Measurements from ENCODE around the gene MICU1.

DNA sequence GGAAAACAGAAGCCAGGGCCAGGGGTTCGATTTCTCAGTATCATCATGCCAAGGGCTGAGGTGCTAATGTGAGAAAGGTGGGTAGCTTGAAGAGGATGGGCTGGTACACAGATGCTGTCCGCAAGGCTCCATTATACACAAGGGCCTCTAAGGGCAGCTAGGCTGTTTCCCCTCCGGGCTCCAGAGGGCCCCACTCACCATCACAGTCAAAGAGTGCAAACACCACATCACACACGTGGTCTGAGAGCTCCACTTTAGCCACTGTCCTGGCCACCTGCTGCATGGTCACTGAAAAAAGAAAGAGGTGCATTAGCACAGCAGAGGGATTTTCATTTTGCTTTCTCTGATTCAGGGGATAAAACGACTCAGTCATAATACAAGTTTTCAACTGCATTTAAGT, 250.3 kb downstream of the MICU1 start:
- TF ChIP-seq BACH2 (CRISPR knock-in tag; IDR thresholded peaks at IDR 0.05; ENCODE audit: borderline replicate concordance), result no peak
- no peak for TF ChIP-seq CSDC2 (CRISPR knock-in tag; IDR thresholded peaks at IDR 0.05)
- TF ChIP-seq SNAI2 (CRISPR knock-in tag; IDR thresholded peaks at IDR 0.05), result no peak
- no peak for TF ChIP-seq RARB (CRISPR knock-in tag; IDR thresholded peaks at IDR 0.05)
- TF ChIP-seq TCF4 (CRISPR knock-in tag; IDR thresholded peaks at IDR 0.05; ENCODE audit: borderline replicate concordance), result no peak
- TF ChIP-seq ZFP30 (CRISPR knock-in tag; IDR thresholded peaks at IDR 0.05), result no peak
- no peak for TF ChIP-seq ISL1 (CRISPR knock-in tag; IDR thresholded peaks at IDR 0.05)
- TF ChIP-seq GLIS3 (CRISPR knock-in tag; IDR thresholded peaks at IDR 0.05), result no peak
- TF ChIP-seq, protein P1, sequence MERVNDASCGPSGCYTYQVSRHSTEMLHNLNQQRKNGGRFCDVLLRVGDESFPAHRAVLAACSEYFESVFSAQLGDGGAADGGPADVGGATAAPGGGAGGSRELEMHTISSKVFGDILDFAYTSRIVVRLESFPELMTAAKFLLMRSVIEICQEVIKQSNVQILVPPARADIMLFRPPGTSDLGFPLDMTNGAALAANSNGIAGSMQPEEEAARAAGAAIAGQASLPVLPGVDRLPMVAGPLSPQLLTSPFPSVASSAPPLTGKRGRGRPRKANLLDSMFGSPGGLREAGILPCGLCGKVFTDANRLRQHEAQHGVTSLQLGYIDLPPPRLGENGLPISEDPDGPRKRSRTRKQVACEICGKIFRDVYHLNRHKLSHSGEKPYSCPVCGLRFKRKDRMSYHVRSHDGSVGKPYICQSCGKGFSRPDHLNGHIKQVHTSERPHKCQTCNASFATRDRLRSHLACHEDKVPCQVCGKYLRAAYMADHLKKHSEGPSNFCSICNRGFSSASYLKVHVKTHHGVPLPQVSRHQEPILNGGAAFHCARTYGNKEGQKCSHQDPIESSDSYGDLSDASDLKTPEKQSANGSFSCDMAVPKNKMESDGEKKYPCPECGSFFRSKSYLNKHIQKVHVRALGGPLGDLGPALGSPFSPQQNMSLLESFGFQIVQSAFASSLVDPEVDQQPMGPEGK (CRISPR knock-in tag; IDR thresholded peaks at IDR 0.05; ENCODE audit: borderline replicate concordance), result no peak
- TF ChIP-seq, protein P2, sequence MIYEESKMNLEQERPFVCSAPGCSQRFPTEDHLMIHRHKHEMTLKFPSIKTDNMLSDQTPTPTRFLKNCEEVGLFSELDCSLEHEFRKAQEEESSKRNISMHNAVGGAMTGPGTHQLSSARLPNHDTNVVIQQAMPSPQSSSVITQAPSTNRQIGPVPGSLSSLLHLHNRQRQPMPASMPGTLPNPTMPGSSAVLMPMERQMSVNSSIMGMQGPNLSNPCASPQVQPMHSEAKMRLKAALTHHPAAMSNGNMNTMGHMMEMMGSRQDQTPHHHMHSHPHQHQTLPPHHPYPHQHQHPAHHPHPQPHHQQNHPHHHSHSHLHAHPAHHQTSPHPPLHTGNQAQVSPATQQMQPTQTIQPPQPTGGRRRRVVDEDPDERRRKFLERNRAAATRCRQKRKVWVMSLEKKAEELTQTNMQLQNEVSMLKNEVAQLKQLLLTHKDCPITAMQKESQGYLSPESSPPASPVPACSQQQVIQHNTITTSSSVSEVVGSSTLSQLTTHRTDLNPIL (CRISPR knock-in tag; IDR thresholded peaks at IDR 0.05; ENCODE audit: low read depth), result no peak
- no peak for TF ChIP-seq ZNF565 (CRISPR knock-in tag; conservative IDR thresholded peaks at IDR 0.05; ENCODE audit: low read depth)
- TF ChIP-seq, protein P3, sequence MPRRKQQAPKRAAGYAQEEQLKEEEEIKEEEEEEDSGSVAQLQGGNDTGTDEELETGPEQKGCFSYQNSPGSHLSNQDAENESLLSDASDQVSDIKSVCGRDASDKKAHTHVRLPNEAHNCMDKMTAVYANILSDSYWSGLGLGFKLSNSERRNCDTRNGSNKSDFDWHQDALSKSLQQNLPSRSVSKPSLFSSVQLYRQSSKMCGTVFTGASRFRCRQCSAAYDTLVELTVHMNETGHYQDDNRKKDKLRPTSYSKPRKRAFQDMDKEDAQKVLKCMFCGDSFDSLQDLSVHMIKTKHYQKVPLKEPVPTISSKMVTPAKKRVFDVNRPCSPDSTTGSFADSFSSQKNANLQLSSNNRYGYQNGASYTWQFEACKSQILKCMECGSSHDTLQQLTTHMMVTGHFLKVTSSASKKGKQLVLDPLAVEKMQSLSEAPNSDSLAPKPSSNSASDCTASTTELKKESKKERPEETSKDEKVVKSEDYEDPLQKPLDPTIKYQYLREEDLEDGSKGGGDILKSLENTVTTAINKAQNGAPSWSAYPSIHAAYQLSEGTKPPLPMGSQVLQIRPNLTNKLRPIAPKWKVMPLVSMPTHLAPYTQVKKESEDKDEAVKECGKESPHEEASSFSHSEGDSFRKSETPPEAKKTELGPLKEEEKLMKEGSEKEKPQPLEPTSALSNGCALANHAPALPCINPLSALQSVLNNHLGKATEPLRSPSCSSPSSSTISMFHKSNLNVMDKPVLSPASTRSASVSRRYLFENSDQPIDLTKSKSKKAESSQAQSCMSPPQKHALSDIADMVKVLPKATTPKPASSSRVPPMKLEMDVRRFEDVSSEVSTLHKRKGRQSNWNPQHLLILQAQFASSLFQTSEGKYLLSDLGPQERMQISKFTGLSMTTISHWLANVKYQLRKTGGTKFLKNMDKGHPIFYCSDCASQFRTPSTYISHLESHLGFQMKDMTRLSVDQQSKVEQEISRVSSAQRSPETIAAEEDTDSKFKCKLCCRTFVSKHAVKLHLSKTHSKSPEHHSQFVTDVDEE (CRISPR knock-in tag; IDR thresholded peaks at IDR 0.05), result no peak
